Measurements from ENCODE around the gene CACNA2D3. TPM values are rescaled to one million over a fixed set of nuclear protein-coding genes. Genes with fewer than 3 reads are reported as not detected.

CACNA2D3 gene
- total RNA-seq, 2 donors from 2014 or later, result not detected

DNA sequence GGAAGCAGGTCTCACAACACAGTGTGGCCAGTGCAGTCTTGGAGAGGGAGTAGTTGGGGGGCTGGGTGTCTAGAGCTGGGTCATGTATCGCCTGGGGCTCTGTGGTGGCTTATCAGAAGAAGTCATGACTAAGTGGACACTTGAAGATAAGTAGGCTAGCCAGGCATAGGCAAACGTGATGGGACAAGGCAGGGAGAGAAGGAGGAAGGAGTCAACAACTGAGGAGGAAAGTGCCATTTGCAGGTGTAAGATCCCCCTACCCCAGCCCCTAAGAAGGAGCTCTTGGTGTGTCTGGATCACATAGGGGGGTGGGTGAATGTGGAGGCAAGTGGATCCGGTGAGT lies 453.2 kb downstream of the CACNA2D3 start:
- Mint-ChIP-seq H3K36me3 (no peaks in the 10 kb centered on the region), H3K27ac (no peak overlapping the region), H3K9me3 (peaks cover 8 to 14% of the 10 kb centered on the region in 2 donors)
- ATAC-seq (no peak), DNase-seq (ENCODE audit: low spot score in 2 of 2) (no peak)

DNA sequence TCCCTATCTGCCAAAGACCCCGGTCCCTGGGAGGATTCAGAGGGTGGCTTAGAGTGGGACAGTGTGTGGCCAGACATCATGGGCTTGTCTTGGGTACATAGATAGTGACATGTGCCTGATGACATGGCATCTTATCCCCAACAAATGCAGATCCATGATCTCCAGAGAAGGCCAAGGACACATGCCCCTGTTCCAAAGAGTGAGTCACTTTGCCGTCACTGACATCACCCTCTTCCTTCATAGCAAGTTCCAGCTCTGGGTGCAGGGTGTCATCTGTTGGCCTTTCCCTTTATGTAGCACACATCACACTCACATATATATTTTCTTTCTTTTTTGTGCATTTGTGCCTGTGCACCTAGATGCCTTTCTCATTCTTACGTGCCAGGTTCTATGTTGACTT lies 455.0 kb downstream of the CACNA2D3 start:
- Mint-ChIP-seq H3K36me3 (no peaks in the 10 kb centered on the region), H3K27ac (no peak overlapping the region), H3K9me3 (peaks cover 4 to 11% of the 10 kb centered on the region in 2 donors)
- ATAC-seq (no peak), DNase-seq (ENCODE audit: low spot score in 2 of 2) (no peak)

DNA sequence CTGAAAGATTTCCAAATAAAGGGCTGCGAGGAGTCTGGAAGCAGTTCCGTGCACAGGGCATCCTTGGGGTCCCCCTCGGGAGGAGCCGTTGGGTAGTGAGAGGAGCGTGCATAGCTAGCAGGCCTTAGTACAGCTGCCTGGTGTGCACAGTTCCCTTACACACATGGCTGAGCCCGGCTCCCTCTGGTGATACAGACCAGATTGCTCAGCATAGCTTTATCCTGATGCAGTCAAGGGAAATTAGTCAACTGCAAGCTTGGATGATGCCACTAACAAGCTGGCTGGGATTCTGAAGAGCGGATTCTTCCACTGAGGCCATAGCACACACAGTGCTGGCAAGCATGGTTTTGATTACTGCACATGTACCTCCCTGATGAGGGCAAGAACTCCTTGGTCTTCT lies 456.1 kb downstream of the CACNA2D3 start:
- H3K27ac Mint-ChIP-seq, result no peak overlapping the region
- H3K36me3 Mint-ChIP-seq, result no peaks in the 10 kb centered on the region
- peaks cover 4 to 11% of the 10 kb centered on the region in 2 donors for H3K9me3 Mint-ChIP-seq
- no peak for ATAC-seq
- DNase-seq (ENCODE audit: low spot score in 2 of 2), result no peak

- Mint-ChIP-seq H3K36me3 (peaks cover 0 to 7% of the 10 kb centered on the region in 2 donors), H3K27ac (no peak overlapping the region), H3K9me3 (peaks cover 4 to 15% of the 10 kb centered on the region in 2 donors)
- ATAC-seq (no peak), DNase-seq (ENCODE audit: low spot score in 2 of 2) (no peak)
Observed at GRCh38 chr3:54580453-54580852, 458.1 kb downstream of the CACNA2D3 start.

DNA sequence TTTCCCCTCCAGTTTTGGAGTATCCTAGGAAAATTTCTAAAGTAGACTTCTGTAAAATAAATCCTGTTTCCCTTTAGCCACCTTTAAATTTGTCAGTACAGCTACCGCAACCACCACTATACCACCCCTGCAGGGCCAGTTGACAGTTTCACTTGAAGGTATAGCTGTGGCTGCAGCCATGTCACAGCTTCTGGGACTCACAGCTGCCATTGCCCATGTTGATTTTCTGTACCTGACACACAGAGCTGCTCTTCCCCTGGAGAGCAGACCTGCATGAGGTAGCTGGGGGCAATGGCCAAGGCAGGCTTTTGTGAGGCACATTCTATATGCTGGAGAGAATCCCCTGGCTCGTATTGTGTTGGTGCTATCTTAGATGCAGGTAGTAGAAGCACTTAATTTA lies 460.1 kb downstream of the CACNA2D3 start:
- Mint-ChIP-seq H3K9me3 (peaks cover 8 to 11% of the 10 kb centered on the region in 2 donors), H3K27ac (no peak overlapping the region), H3K36me3 (peaks cover 0 to 7% of the 10 kb centered on the region in 2 donors)
- DNase-seq (ENCODE audit: low spot score in 2 of 2) (no peak), ATAC-seq (no peak)

DNA sequence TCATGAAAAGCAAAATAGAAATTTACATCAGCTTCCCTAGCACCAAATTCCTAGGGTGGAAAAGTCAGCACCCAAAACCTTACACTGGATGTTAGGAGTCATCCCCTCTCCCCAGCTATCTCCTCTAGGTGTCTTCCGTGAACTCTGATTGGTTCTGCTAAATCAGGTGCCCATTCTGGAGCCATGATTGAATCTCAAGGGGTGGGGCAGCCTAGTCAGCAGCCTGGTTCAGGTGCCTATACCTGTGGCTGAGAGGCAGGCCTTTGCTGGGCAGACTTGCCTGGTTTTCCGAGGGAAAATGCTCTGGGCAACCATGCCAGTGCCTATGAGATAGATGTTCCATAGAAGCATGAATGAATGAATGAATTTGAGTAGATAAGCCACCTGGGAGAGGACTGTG lies 468.8 kb downstream of the CACNA2D3 start:
- no peaks in the 10 kb centered on the region for H3K36me3 Mint-ChIP-seq
- ATAC-seq (no peak), DNase-seq (ENCODE audit: low spot score in 2 of 2) (no peak)
- H3K9me3 Mint-ChIP-seq, result peaks cover 3 to 4% of the 10 kb centered on the region in 2 donors
- H3K27ac Mint-ChIP-seq, result no peak overlapping the region

DNA sequence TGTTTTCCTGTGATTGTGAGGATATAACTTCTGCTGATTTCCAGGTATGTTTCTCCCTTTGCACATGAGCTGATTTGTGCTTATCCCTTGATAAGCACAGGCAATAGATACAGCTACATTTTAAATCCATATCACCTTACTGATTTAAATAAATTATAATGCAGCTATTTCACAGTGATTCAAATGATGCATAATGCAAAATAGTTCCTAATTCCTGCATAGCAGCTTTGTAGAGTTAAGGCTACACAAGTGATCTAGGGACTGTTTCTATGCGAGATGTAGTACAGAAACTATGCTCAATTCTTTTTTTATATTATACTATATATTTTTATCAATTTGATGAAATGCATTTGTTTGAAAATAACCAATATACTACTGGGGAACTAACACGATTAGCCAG lies 471.3 kb downstream of the CACNA2D3 start:
- no peak for DNase-seq (ENCODE audit: low spot score in 2 of 2)
- H3K36me3 Mint-ChIP-seq, result no peaks in the 10 kb centered on the region
- no peak overlapping the region for H3K27ac Mint-ChIP-seq
- ATAC-seq, result no peak
- peaks cover 3 to 11% of the 10 kb centered on the region in 2 donors for H3K9me3 Mint-ChIP-seq

- no peak for ATAC-seq
- H3K36me3 Mint-ChIP-seq, result no peaks in the 10 kb centered on the region
- peaks cover 3 to 11% of the 10 kb centered on the region in 2 donors for H3K9me3 Mint-ChIP-seq
Observed at GRCh38 chr3:54596087-54596486, 473.7 kb downstream of the CACNA2D3 start.

DNA sequence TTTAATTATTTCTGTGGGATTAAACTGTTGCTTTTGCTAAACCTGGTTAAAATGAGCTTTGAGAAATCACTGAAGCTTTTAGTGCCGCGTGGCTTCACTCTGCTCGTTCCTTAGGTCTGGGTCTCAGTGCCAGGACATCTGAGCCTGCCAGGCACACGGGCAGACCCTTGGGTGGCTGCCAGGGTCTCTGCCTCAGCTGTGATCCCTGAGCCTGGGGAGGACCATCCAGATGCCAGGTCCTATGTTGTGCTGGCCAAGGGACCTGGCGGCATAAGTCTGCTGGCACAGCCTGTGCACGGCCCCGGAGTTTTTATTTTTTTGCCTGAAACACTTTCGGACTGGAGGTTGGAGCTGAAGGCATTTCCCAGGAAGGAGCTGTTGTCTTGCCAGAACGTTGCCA lies 477.4 kb downstream of the CACNA2D3 start:
- no peak overlapping the region for H3K27ac Mint-ChIP-seq
- H3K36me3 Mint-ChIP-seq, result no peaks in the 10 kb centered on the region
- ATAC-seq (no peak), DNase-seq (ENCODE audit: low spot score in 2 of 2) (no peak)
- peaks cover 3 to 11% of the 10 kb centered on the region in 2 donors for H3K9me3 Mint-ChIP-seq

More at GRCh38 chr3:54596087-54596486, 473.7 kb downstream of the CACNA2D3 start:
- no peak for DNase-seq (ENCODE audit: low spot score in 2 of 2)
- H3K27ac Mint-ChIP-seq, result no peak overlapping the region

GRCh38 chr3:54600441-54601204 lies 478.3 kb downstream of the CACNA2D3 start:
- ATAC-seq, result no peak
- no peak overlapping the region for H3K27ac Mint-ChIP-seq
- peaks cover 3 to 8% of the 10 kb centered on the region in 2 donors for H3K9me3 Mint-ChIP-seq
- H3K36me3 Mint-ChIP-seq, result no peaks in the 10 kb centered on the region
- no peak for DNase-seq (ENCODE audit: low spot score in 2 of 2)

DNA sequence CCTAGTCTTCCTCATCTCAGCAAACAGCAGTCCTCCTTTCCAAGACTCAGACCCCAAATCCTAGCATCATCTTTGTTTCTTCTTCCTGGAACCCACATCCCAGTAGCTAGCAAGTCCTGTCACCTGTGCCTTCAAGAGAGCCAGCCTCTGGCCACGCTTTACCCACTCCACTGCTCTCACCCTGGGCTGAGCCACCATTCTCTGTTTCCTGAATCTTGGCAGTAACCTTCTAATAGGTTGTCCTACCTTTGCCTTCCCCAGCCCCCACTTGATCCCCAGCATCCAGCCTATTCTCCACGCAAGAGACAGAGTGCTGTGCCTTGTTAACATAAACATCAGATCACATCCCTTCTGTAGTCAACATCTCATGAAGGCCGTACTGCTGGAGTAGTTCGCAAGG lies 482.1 kb downstream of the CACNA2D3 start:
- DNase-seq (ENCODE audit: low spot score in 2 of 2) (no peak), ATAC-seq (no peak)
- no peak overlapping the region for H3K27ac Mint-ChIP-seq
- H3K36me3 Mint-ChIP-seq, result peaks cover 0 to 4% of the 10 kb centered on the region in 2 donors
- H3K9me3 Mint-ChIP-seq, result peaks cover 8 to 9% of the 10 kb centered on the region in 2 donors

GRCh38 chr3:54608041-54608440 lies 485.7 kb downstream of the CACNA2D3 start:
- ATAC-seq (no peak), DNase-seq (ENCODE audit: low spot score in 2 of 2) (no peak)
- H3K36me3 Mint-ChIP-seq, result peaks cover 0 to 4% of the 10 kb centered on the region in 2 donors
- no peak overlapping the region for H3K27ac Mint-ChIP-seq
- peaks cover 9 to 17% of the 10 kb centered on the region in 2 donors for H3K9me3 Mint-ChIP-seq

DNA sequence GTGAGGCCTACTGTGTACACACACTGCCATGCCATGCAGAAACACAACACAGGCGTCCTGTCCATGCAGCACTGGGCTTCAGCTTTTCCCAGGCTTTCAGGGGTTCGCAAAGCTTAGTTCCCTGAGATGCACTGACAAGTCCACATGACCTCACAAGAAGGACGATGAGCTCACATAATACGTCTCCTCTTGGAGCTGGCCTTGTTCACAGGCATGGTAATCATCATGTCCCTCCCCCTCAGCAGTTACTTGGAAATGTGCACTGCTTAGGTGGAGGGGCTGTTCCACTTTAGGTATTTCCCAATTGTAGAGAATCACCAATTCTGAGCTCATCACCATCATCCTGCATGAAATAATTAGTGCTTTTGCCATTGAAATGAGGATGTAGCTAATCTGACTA lies 496.7 kb downstream of the CACNA2D3 start:
- Mint-ChIP-seq H3K27ac (no peak overlapping the region), H3K36me3 (peaks cover 0 to 5% of the 10 kb centered on the region in 2 donors), H3K9me3 (peaks cover 3 to 8% of the 10 kb centered on the region in 2 donors)
- DNase-seq (ENCODE audit: low spot score in 2 of 2) (no peak), ATAC-seq (no peak)

DNA sequence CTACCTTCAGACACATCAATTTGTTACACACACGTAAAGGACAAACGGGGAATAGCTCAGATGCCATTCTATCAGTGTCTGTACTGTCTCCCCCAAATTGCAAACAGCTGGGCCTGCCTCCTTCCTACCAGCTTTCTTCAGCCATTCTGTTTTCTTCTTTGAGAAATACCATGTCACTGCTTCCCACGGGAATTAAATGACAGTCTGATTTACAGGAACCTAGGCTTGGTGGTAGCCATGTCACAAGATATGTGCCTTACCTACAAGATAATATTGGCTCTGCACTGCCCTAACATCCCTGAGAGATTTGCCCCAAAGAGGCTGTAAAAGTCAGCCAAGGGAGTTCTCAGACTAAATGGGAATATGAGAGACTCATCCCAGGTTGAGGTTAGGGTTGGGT lies 497.2 kb downstream of the CACNA2D3 start:
- Mint-ChIP-seq H3K9me3 (peaks cover 3 to 6% of the 10 kb centered on the region in 2 donors), H3K27ac (no peak overlapping the region), H3K36me3 (peaks cover 0 to 4% of the 10 kb centered on the region in 2 donors)
- ATAC-seq, result no peak
- DNase-seq (ENCODE audit: low spot score in 2 of 2), result no peak

GRCh38 chr3:54621184-54621583 lies 498.8 kb downstream of the CACNA2D3 start:
- ATAC-seq, result no peak
- H3K27ac Mint-ChIP-seq, result no peak overlapping the region

DNA sequence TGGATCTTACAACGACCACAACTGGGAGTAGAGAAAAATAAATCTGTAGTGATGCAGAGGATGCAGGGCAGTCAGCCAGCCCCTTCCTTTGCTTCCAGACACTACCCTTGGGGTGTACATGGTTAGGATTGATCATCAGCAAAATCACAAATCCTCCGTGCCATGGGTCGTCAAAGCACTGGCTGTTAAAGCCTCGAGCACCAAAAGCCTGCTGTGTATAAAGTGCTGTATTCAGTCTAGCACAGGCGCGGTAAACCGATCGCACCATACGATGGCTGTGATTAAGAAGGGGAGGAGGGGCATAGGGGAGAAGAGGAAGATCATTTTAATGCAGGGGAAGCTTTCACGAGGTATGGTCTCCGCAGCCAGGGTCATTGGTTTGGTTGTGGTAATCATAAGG lies 500.3 kb downstream of the CACNA2D3 start:
- DNase-seq (ENCODE audit: low spot score in 2 of 2) (no peak), ATAC-seq (no peak)
- peaks cover 6 to 9% of the 10 kb centered on the region in 2 donors for H3K9me3 Mint-ChIP-seq
- no peak overlapping the region for H3K27ac Mint-ChIP-seq
- H3K36me3 Mint-ChIP-seq, result no peaks in the 10 kb centered on the region

More at GRCh38 chr3:54621184-54621583, 498.8 kb downstream of the CACNA2D3 start:
- H3K36me3 Mint-ChIP-seq, result no peaks in the 10 kb centered on the region
- H3K9me3 Mint-ChIP-seq, result peaks cover 3 to 5% of the 10 kb centered on the region in 2 donors
- no peak for DNase-seq (ENCODE audit: low spot score in 2 of 2)

DNA sequence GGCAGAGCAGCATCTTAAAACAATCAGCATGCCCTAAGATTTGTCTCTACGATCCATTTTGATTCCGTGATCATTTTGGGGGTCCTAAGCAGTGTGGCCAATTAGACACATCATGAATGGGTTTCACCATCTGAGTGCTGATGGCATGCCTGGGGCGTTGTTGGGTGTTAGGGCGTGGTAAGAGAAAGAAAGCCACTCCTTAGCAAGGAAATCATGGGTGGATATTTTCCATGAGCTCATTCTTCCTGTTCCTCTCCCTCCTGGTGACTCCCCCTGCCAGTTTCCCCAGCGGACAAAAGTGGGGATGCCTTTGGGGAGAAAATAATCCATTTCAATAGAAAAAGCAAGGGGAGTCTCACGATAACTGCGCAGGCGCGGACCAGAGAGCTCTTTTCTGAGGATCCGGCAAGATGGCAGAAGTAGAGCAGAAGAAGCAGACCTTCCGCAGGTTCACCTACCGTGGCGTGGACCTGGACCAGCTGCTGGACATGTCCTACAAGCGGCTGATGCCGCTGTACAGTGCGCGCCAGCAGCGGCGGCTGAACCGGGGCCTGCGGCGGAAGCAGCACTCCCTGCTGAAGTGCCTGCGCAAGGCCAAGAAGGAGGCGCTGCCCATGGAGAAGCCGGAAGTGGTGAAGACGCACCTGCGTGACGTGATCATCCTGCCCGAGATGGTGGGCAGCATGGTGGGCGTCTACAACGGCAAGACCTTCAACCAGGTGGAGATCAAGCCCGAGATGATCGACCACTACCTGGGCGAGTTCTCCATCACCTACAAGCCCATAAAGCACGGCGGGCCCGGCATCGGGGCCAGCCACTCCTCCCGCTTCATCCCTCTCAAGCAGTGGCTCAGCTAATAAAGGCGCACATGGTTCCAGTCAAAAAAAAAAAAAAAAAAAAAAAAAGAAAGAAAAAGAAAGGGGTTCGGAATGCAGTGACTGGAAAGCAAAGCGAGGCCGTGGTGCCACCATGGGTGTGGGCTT lies 503.7 kb downstream of the CACNA2D3 start:
- Mint-ChIP-seq H3K36me3 (no peaks in the 10 kb centered on the region), H3K9me3 (peaks cover 6 to 17% of the 10 kb centered on the region in 2 donors), H3K27ac (no peak overlapping the region)
- DNase-seq (ENCODE audit: low spot score in 2 of 2) (no peak), ATAC-seq (no peak)
